Neural cell (in vitro differentiated cells): ENCODE results near the gene NAA20. TPM values are rescaled to one million over a fixed set of nuclear protein-coding genes. Genes with fewer than 3 reads are reported as not detected.

Experiments
- H2AFZ ChIP-seq: fragments of 200-600, 300-800 bp; sonication (generic), shearing (Covaris generic); 2 replicates; pipeline ENCODE4 v1.6.0; 2014; ENCODE audit warnings: low read depth, mild to moderate bottlenecking, antibody characterized with exemption, low read length, moderate library complexity
- H3F3A ChIP-seq: fragments of 200-600 bp; shearing (Covaris generic); 2 replicates; pipeline ENCODE4 v1.6.1; 2016; ENCODE audit warnings: mild to moderate bottlenecking, moderate library complexity, mixed read lengths, antibody characterized with exemption, low read length; ENCODE audit not compliant: insufficient read depth, poor library complexity, severe bottlenecking
- H3K27ac ChIP-seq: fragments of 200-600, 300-800 bp; sonication (generic), shearing (Covaris generic); 2 replicates; pipeline ENCODE4 v1.5.1; 2014; ENCODE audit warnings: mild to moderate bottlenecking, low read length, moderate library complexity
- H3K27me3 ChIP-seq: fragments of 300-800, 200-600 bp; sonication (generic), shearing (Covaris generic); 2 replicates; pipeline ENCODE4 v1.6.0; 2014; ENCODE audit warnings: mild to moderate bottlenecking, low read depth, low read length, moderate library complexity; ENCODE audit not compliant: insufficient read depth
- H3K36me3 ChIP-seq: fragments of 300-800, 200-600 bp; sonication (generic), shearing (Covaris generic); 2 replicates; pipeline ENCODE4 v1.5.1; 2014; ENCODE audit warnings: mild to moderate bottlenecking, antibody characterized with exemption, low read length, moderate library complexity; ENCODE audit not compliant: insufficient read depth
- H3K4me2 ChIP-seq: fragments of 300-800, 200-600 bp; sonication (generic), shearing (Covaris generic); 2 replicates; pipeline ENCODE4 v1.6.0; 2014; ENCODE audit warnings: mild to moderate bottlenecking, low read length
- H3K4me3 ChIP-seq: fragments of 300-800, 200-600 bp; sonication (generic), shearing (Covaris generic); 2 replicates; pipeline ENCODE4 v1.5.1; 2014; ENCODE audit warnings: mild to moderate bottlenecking, low read length, moderate library complexity
- H3K79me2 ChIP-seq: fragments of 200-600 bp; shearing (Covaris generic); replicated peaks from 2 replicates; pipeline ENCODE4 v1.6.0; 2014; ENCODE audit warnings: mild to moderate bottlenecking, low read length, moderate library complexity; ENCODE audit not compliant: insufficient read depth
- H3K9ac ChIP-seq: fragments of 300-800, 200-600 bp; sonication (generic), shearing (Covaris generic); 2 replicates; pipeline ENCODE4 v1.6.1; 2016; ENCODE audit warnings: mild to moderate bottlenecking, low read length, mixed read lengths
- H3K9me2 ChIP-seq: fragments of 200-600 bp; shearing (Covaris generic); 2 replicates; pipeline ENCODE4 v1.6.1; 2016; ENCODE audit warnings: mild to moderate bottlenecking, low read length, mixed read lengths; ENCODE audit not compliant: insufficient read depth
- H3K9me3 ChIP-seq: fragments of 200-600, 300-800 bp; sonication (generic), shearing (Covaris generic); 2 replicates; pipeline ENCODE4 v1.6.1; 2016; ENCODE audit warnings: mild to moderate bottlenecking, mixed run types, low read length, moderate library complexity, mixed read lengths
- H4K20me1 ChIP-seq: fragments of 200-600 bp; shearing (Covaris generic); 2 replicates; pipeline ENCODE4 v1.6.1; 2016; ENCODE audit warnings: mild to moderate bottlenecking, mixed run types; ENCODE audit not compliant: insufficient read depth
- CTCF ChIP-seq: fragments of 450-650 bp; IDR thresholded peaks from 2 replicates; pipeline ENCODE4 v1.5.1; 2014; ENCODE audit warnings: antibody characterized with exemption, mild to moderate bottlenecking, moderate library complexity; ENCODE audit not compliant: poor library complexity, severe bottlenecking
- EP300 ChIP-seq: fragments of 450-650 bp; conservative IDR thresholded peaks from 2 replicates; pipeline ENCODE4 v1.6.1; 2014; ENCODE audit warnings: antibody characterized with exemption, mild to moderate bottlenecking, moderate library complexity; ENCODE audit not compliant: poor library complexity, severe bottlenecking
- EZH2 ChIP-seq: fragments of 200-600, 300-800 bp; shearing (Covaris generic), sonication (generic); IDR thresholded peaks from 2 replicates; pipeline ENCODE4 v1.6.1; 2014; ENCODE audit warnings: antibody characterized with exemption, low read length, borderline replicate concordance, mild to moderate bottlenecking; ENCODE audit not compliant: insufficient read depth, poor library complexity, severe bottlenecking
- MXI1 ChIP-seq: fragments of 450-650 bp; conservative IDR thresholded peaks from 2 replicates; pipeline ENCODE4 v1.6.1; 2014; ENCODE audit warnings: antibody characterized with exemption, mild to moderate bottlenecking; ENCODE audit not compliant: poor library complexity, severe bottlenecking
- POLR2AphosphoS5 ChIP-seq: IDR thresholded peaks from 2 replicates; pipeline ENCODE4 v1.6.1; 2012
- REST ChIP-seq: IDR thresholded peaks from 2 replicates; pipeline ENCODE4 v1.6.1; 2012; ENCODE audit warnings: borderline replicate concordance
- SMC3 ChIP-seq: fragments of 450-650 bp; conservative IDR thresholded peaks from 2 replicates; pipeline ENCODE4 v1.6.1; 2014; ENCODE audit warnings: antibody characterized with exemption, mild to moderate bottlenecking, moderate library complexity; ENCODE audit not compliant: poor library complexity
- TAF1 ChIP-seq: IDR thresholded peaks from 2 replicates; pipeline ENCODE4 v1.6.1; 2012; ENCODE audit warnings: low read depth
- polyA plus RNA-seq: library from polyadenylated mRNA; depleted of rRNA; stranded (reverse); fragments of >200 nt; gene quantifications from 2 replicates; pipeline ENCODE4 v1.2.3, GENCODE V29; 2014

NAA20 gene
- polyA plus RNA-seq, 1 donor from 2014 or later: 48.9 TPM

- H3K4me3 ChIP-seq: no peak overlapping the region
- H2AFZ ChIP-seq: no peak overlapping the region
Observed at GRCh38 chr20:20073801-20074371, 56.7 kb downstream of the NAA20 start.

GRCh38 chr20:20075032-20075431 is 57.9 kb downstream of the NAA20 start:
- Histone ChIP-seq H3K4me3 (no peak overlapping the region), H3K36me3 (no peaks in the 10 kb centered on the region), H2AFZ (no peak overlapping the region), H3K9me2 (no peaks in the 10 kb centered on the region), H4K20me1 (no peaks in the 10 kb centered on the region), H3K4me2 (no peak overlapping the region), H3K27ac (no peak overlapping the region), H3K79me2 (no peaks in the 10 kb centered on the region), H3F3A (no peaks in the 10 kb centered on the region), H3K9ac (no peak overlapping the region), H3K27me3 (no peaks in the 10 kb centered on the region), H3K9me3 (no peaks in the 10 kb centered on the region)
- TF ChIP-seq EP300: no peak
- TF ChIP-seq CTCF: no peak
- TF ChIP-seq EZH2: no peak
- TF ChIP-seq MXI1: no peak
- no peak for TF ChIP-seq REST
- TF ChIP-seq POLR2AphosphoS5: no peak

More at GRCh38 chr20:20073801-20074371, 56.7 kb downstream of the NAA20 start:
- no peaks in the 10 kb centered on the region for H3K9me3 ChIP-seq
- H4K20me1 ChIP-seq: no peaks in the 10 kb centered on the region
- H3K9ac ChIP-seq: no peak overlapping the region
- H3K36me3 ChIP-seq: no peaks in the 10 kb centered on the region
- H3K27ac ChIP-seq: no peak overlapping the region
- H3K79me2 ChIP-seq: no peaks in the 10 kb centered on the region
- H3K27me3 ChIP-seq: no peaks in the 10 kb centered on the region
- no peak overlapping the region for H3K4me2 ChIP-seq
- H3K9me2 ChIP-seq: no peaks in the 10 kb centered on the region
- TF ChIP-seq SMC3: no peak
- no peak for TF ChIP-seq POLR2AphosphoS5
- no peak for TF ChIP-seq EP300
- no peak for TF ChIP-seq EZH2
- TF ChIP-seq TAF1: no peak
- no peak for TF ChIP-seq REST
- TF ChIP-seq CTCF: no peak
- no peaks in the 10 kb centered on the region for H3F3A ChIP-seq
